Measurements from ENCODE around the gene PRAMEF20. TPM values are rescaled to one million over a fixed set of nuclear protein-coding genes. Genes with fewer than 3 reads are reported as not detected.

PRAMEF20 gene
- total RNA-seq, 1 donor from 2014 or later, result not detected

DNA sequence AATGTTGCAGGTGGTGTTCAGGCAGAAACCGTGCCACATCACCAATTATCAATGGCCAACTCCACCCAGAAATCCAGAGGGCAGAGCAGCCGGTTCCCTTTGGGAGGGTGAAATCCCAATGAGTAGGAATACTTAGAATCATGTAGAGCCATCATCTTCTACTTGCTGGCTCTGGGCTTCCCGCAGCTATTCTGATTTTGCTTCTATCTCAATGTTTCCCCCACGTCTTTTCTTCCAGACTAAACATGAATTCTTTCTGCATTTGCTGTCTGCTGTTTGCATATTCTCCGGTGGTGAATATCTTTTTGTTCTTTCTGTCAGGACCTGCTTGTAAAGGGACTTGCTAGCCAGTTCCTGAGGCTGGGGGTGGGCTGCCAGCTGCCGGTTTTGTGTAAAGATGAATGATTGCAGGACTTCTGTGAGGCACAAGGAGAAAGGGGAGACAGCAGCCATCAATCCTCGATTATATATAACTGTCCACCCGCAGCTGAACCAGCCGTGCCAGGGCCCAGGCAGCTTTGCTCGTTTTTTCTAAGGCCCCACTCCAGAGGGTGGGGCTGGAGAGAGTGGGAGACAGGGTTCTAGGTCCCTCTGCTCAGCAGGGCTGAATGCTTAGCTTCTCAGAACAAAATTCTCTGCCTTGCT lies 33.2 kb downstream of the PRAMEF20 start:
- Mint-ChIP-seq H3K27me3 (ENCODE audit: unreplicated experiment) (no peaks in the 10 kb centered on the region), H3K4me3 (ENCODE audit: unreplicated experiment) (no peak overlapping the region), H3K27ac (ENCODE audit: unreplicated experiment) (no peak overlapping the region), H3K4me1 (ENCODE audit: low read depth, unreplicated experiment) (no peaks in the 10 kb centered on the region), H3K36me3 (ENCODE audit: unreplicated experiment) (no peaks in the 10 kb centered on the region), H3K9me3 (ENCODE audit: unreplicated experiment) (peaks cover 4% of the 10 kb centered on the region)
- no peak for TF ChIP-seq CTCF (IDR thresholded peaks at IDR 0.05; ENCODE audit: partially characterized antibody, unreplicated experiment)
- no peak for DNase-seq

GRCh38 chr1:13450204-13450603 lies 40.0 kb downstream of the PRAMEF20 start:
- peaks cover 2% of the 10 kb centered on the region for H3K9me3 Mint-ChIP-seq (ENCODE audit: unreplicated experiment)

GRCh38 chr1:13451399-13451965 lies 41.2 kb downstream of the PRAMEF20 start:
- Mint-ChIP-seq H3K9me3 (ENCODE audit: unreplicated experiment) (peaks cover 2% of the 10 kb centered on the region), H3K27ac (ENCODE audit: unreplicated experiment) (no peak overlapping the region)
- DNase-seq, result no peak

More at GRCh38 chr1:13450204-13450603, 40.0 kb downstream of the PRAMEF20 start:
- DNase-seq, result no peak
- Mint-ChIP-seq H3K36me3 (ENCODE audit: unreplicated experiment) (no peaks in the 10 kb centered on the region), H3K27me3 (ENCODE audit: unreplicated experiment) (peaks cover 1% of the 10 kb centered on the region), H3K4me3 (ENCODE audit: unreplicated experiment) (no peak overlapping the region), H3K4me1 (ENCODE audit: low read depth, unreplicated experiment) (no peaks in the 10 kb centered on the region), H3K27ac (ENCODE audit: unreplicated experiment) (no peak overlapping the region)
- TF ChIP-seq CTCF (IDR thresholded peaks at IDR 0.05; ENCODE audit: partially characterized antibody, unreplicated experiment), result no peak

GRCh38 chr1:13456904-13457532 lies 46.8 kb downstream of the PRAMEF20 start:
- no peak for TF ChIP-seq CTCF (IDR thresholded peaks at IDR 0.05; ENCODE audit: partially characterized antibody, unreplicated experiment)
- Mint-ChIP-seq H3K4me1 (ENCODE audit: low read depth, unreplicated experiment) (no peaks in the 10 kb centered on the region), H3K4me3 (ENCODE audit: unreplicated experiment) (no peak overlapping the region), H3K27me3 (ENCODE audit: unreplicated experiment) (no peaks in the 10 kb centered on the region), H3K9me3 (ENCODE audit: unreplicated experiment) (peaks cover 9% of the 10 kb centered on the region), H3K27ac (ENCODE audit: unreplicated experiment) (no peak overlapping the region), H3K36me3 (ENCODE audit: unreplicated experiment) (no peaks in the 10 kb centered on the region)
- no peak for DNase-seq

More at GRCh38 chr1:13451399-13451965, 41.2 kb downstream of the PRAMEF20 start:
- H3K4me3 Mint-ChIP-seq (ENCODE audit: unreplicated experiment), result no peak overlapping the region
- no peaks in the 10 kb centered on the region for H3K4me1 Mint-ChIP-seq (ENCODE audit: low read depth, unreplicated experiment)
- no peak for TF ChIP-seq CTCF (IDR thresholded peaks at IDR 0.05; ENCODE audit: partially characterized antibody, unreplicated experiment)
- H3K27me3 Mint-ChIP-seq (ENCODE audit: unreplicated experiment), result peaks cover 1% of the 10 kb centered on the region
- H3K36me3 Mint-ChIP-seq (ENCODE audit: unreplicated experiment), result no peaks in the 10 kb centered on the region

DNA sequence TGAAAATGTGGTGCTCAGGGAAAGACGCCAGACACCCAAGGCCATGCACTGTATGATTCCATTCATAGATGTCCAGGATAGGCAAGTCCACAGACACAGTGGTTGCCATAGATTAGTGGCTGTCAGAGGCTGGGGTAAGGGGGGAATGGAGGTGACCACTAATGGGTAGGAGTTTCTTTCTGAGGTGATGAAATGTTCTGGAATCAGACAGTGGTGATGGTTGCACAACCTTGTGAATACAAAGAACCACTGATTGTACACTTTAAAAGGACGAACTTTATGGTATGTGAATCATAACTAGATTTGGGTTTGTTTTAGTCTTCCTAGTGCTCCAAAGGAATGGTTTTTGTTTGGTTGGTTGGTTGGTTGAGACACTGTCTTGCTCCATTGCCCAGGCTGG lies 51.7 kb downstream of the PRAMEF20 start:
- Mint-ChIP-seq H3K9me3 (ENCODE audit: unreplicated experiment) (peaks cover 7% of the 10 kb centered on the region), H3K36me3 (ENCODE audit: unreplicated experiment) (no peaks in the 10 kb centered on the region), H3K27me3 (ENCODE audit: unreplicated experiment) (no peaks in the 10 kb centered on the region), H3K4me1 (ENCODE audit: low read depth, unreplicated experiment) (no peaks in the 10 kb centered on the region), H3K4me3 (ENCODE audit: unreplicated experiment) (no peak overlapping the region), H3K27ac (ENCODE audit: unreplicated experiment) (no peak overlapping the region)
- no peak for TF ChIP-seq CTCF (IDR thresholded peaks at IDR 0.05; ENCODE audit: partially characterized antibody, unreplicated experiment)
- no peak for DNase-seq
